Memory B cell (primary cell): Measurements from ENCODE around the gene RAB37.

Experiments
- ATAC-seq: fragments of 150-1000 bp; cut with Tn5 transposase; 2 replicates; pipeline ENCODE4 v1.10.0; 2021; ENCODE audit warnings: low read depth, mild to moderate bottlenecking, moderate library complexity
- DNase-seq, 2 donors: peaks; one replicate each; pipeline ENCODE4 v3.0.0; 2022; ENCODE audit warnings: low spot score in 2 of 2
- H3K27ac Mint-ChIP-seq: one replicate; pipeline ENCODE4 v1.8.0; 2022; ENCODE audit warnings: mild to moderate bottlenecking, moderate library complexity, mixed read lengths
- H3K27me3 Mint-ChIP-seq: one replicate; pipeline ENCODE4 v1.8.0; 2022; ENCODE audit warnings: mixed read lengths
- H3K36me3 Mint-ChIP-seq: one replicate; pipeline ENCODE4 v1.8.0; 2022; ENCODE audit warnings: mild to moderate bottlenecking, mixed read lengths
- H3K4me1 Mint-ChIP-seq: one replicate; pipeline ENCODE4 v1.8.0; 2022; ENCODE audit warnings: mixed read lengths
- H3K4me3 Mint-ChIP-seq: one replicate; pipeline ENCODE4 v1.8.0; 2022; ENCODE audit warnings: mild to moderate bottlenecking, moderate library complexity, mixed read lengths
- H3K9me3 Mint-ChIP-seq: one replicate; pipeline ENCODE4 v1.8.0; 2022; ENCODE audit warnings: mixed read lengths

RAB37 gene

DNA sequence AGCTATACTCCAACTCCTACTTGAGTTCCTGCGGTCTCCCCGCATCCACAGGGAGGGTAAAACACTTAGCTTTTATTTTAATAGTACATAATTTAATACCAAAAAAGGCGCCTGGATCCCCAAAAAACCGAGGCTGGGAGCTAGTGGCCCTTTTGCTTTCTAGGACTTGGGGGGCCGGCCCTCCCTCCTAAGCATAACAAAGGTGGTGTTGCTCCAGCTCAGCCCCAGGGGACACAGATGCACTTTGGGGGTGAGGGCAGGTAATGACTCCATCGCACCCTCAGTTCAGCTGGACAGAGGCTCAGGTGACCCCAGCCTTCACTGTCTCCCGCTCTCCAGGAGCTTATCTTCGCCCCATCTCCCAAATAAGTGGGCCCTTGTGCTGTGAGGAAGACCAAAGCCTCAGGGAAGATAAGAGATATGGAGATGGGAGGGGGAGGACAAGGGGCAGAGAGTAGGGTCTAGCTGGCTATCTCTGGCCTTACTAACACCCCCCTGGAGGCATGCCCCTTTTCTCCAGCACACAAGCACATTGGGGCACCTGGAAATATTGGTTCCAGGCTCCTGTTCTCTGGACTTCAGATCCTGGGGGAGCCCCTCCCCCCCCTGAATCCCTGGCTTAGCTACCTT, 8.6 kb downstream of the RAB37 start:
- H3K4me3 Mint-ChIP-seq: no peak overlapping the region

DNA sequence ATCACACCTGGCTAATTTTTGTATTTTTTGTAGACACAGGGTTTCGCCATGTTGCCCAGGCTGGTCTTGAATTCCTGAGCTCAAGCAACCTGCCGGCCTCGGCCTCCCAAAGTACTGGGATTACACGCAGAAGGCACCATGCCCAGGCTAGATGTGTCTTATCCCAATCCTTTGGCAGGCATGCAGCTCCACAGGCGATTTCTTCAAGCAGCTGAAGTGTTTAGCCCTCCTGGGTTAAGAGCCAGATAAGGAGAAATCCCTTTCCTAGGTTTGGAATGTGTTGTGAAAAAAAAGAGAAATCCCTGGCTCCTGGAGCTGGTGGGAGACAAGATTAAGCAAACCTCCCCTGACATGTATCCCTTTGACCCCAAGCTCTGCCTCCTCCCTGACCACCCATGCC, 9.3 kb downstream of the RAB37 start:
- Mint-ChIP-seq H3K27ac (peak overlapping the region; percentile 15), H3K9me3 (no peaks in the 10 kb centered on the region), H3K4me1 (peaks cover 50% of the 10 kb centered on the region), H3K4me3 (no peak overlapping the region), H3K27me3 (no peaks in the 10 kb centered on the region), H3K36me3 (peaks cover 5% of the 10 kb centered on the region)
- ATAC-seq: no peak
- DNase-seq: no peak

More for the DNA sequence above, 8.6 kb downstream of the RAB37 start:
- no peak for DNase-seq
- no peaks in the 10 kb centered on the region for H3K9me3 Mint-ChIP-seq
- H3K4me1 Mint-ChIP-seq: peaks cover 44% of the 10 kb centered on the region
- H3K36me3 Mint-ChIP-seq: peaks cover 2% of the 10 kb centered on the region
- H3K27me3 Mint-ChIP-seq: no peaks in the 10 kb centered on the region
- H3K27ac Mint-ChIP-seq: no peak overlapping the region
- no peak for ATAC-seq

DNA sequence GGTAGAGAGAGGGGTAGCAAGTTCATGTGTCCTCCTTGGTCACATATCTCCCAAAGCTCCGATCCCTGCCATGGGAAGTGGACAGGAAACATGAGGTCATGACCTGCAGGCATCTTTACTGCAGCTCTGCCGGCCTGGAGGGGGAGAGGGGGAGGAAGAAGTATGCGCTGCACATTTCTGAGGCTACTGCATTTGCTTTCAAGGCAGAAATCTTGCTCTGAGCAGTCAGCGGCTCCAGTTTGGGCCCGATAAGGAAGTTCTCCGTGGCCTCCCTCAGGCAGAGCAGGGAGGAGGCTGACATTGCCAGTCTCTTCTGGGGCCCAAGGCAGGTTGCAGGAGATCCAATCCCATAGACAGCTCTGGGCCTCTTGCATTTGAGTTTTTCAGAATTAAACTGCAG, 9.9 kb downstream of the RAB37 start:
- peak overlapping the region; percentile 15 for H3K27ac Mint-ChIP-seq
- H3K27me3 Mint-ChIP-seq: no peaks in the 10 kb centered on the region
- peaks cover 48% of the 10 kb centered on the region for H3K4me1 Mint-ChIP-seq
- DNase-seq (no peak), ATAC-seq (no peak)
- H3K36me3 Mint-ChIP-seq: peaks cover 4% of the 10 kb centered on the region
- no peaks in the 10 kb centered on the region for H3K9me3 Mint-ChIP-seq
- peak overlapping the region; percentile 37 for H3K4me3 Mint-ChIP-seq

DNA sequence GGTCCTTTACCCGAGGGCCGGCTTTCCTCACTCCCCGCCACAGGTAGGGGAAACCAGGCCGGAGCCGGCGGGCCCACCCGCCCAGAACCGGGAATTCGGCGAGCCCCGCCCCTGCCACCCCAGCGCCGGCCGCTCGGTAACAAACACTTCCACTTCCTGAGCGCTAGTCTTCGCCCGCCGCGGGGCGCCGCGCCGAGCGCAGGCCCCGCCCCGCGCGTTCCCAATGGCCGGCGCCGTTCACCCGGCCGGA, 11.1 kb downstream of the RAB37 start:
- Mint-ChIP-seq H3K4me1 (peaks cover 50% of the 10 kb centered on the region), H3K4me3 (peak overlapping the region; percentile 72), H3K36me3 (peaks cover 8% of the 10 kb centered on the region), H3K9me3 (no peaks in the 10 kb centered on the region), H3K27ac (no peak overlapping the region), H3K27me3 (no peaks in the 10 kb centered on the region)
- DNase-seq (no peak), ATAC-seq (no peak)

DNA sequence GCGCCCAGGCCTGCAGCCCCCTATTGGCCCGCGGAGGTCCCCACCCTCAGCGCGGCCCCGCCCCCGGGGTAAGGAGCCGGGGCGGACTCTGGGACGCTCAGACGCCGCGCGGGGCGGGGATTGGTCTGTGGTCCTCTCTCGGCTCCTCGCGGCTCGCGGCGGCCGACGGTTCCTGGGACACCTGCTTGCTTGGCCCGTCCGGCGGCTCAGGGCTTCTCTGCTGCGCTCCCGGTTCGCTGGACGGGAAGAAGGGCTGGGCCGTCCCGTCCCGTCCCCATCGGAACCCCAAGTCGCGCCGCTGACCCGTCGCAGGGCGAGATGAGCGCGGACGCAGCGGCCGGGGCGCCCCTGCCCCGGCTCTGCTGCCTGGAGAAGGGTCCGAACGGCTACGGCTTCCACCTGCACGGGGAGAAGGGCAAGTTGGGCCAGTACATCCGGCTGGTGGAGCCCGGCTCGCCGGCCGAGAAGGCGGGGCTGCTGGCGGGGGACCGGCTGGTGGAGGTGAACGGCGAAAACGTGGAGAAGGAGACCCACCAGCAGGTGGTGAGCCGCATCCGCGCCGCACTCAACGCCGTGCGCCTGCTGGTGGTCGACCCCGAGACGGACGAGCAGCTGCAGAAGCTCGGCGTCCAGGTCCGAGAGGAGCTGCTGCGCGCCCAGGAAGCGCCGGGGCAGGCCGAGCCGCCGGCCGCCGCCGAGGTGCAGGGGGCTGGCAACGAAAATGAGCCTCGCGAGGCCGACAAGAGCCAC, 11.6 kb downstream of the RAB37 start, which contains the start of gene NHERF1:
TSS of gene NHERF1 (plus strand) at position 100 of the 750 bp plus-strand sequence. CDS start at position 319, 219 bp downstream.
- Mint-ChIP-seq H3K27ac (peak within 1 kb of the TSS; percentile 90), H3K4me3 (peak within 1 kb of the TSS; percentile 96), H3K27me3 (no peaks in the 10 kb centered on the region), H3K36me3 (peaks cover 8% of the 10 kb centered on the region), H3K9me3 (no peaks in the 10 kb centered on the region), H3K4me1 (peaks cover 48% of the 10 kb centered on the region)
- DNase-seq (peak; percentile 90 to 93), ATAC-seq (peak; percentile 93)

DNA sequence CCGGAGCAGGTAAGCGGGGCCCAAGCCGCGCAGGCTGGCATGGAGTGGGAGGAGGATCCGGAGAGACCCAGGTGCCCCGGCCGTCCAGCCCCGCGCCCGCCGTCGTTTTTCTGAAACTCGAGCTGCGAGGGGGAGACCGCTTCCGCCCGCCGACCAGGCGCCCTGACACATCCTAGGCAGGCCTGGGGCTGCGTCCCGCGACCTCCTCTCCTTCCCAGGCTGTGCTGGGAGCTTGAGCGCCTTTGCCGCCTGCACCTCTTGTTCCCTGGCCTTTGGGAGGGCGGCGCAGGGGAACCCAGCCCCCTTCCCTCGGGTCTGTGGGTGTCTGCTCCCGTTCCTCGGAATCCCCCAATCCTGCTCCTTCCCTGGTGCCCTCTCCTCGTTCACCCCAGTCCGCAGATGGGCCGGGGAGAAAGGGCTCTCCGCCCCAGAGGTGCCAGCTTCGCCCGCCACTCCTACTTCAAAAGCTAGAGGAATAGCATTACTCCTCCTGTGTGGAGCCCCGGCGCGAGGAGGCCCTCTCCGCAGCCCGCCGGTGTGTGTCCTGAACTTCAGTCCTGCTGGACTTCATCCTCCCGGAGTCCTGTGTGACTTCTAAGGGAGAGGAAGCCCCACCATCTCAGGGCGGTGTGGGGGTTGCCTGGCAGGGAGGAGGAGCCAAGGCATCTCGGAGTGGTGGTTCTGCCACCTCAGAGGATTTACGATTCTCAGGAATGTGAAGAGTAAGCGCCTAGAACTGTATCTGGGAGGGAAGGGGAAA, 12.4 kb downstream of the RAB37 start:
- ATAC-seq (peak; percentile 1), DNase-seq (no peak)
- Mint-ChIP-seq H3K27ac (peak overlapping the region; percentile 90), H3K4me3 (peak overlapping the region; percentile 96), H3K9me3 (no peaks in the 10 kb centered on the region), H3K4me1 (peaks cover 44% of the 10 kb centered on the region), H3K27me3 (no peaks in the 10 kb centered on the region), H3K36me3 (peaks cover 8% of the 10 kb centered on the region)

DNA sequence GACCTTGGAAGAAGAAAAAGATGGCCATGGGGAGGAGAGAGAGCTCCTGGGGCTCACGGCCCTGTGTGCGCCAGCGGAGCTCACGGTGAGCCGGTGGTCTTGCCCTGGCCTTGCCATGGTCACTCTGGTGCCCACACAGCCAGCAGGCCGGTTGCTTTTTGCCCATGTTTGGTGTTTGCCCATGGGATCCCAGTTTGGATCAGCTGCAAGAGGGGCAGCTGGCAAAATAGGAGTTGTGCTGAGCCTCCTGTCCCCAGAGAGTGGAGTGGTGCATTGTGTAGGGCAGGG, 12.9 kb downstream of the RAB37 start:
- Mint-ChIP-seq H3K27ac (peak overlapping the region; percentile 90), H3K4me1 (peaks cover 40% of the 10 kb centered on the region), H3K36me3 (peaks cover 8% of the 10 kb centered on the region)

DNA sequence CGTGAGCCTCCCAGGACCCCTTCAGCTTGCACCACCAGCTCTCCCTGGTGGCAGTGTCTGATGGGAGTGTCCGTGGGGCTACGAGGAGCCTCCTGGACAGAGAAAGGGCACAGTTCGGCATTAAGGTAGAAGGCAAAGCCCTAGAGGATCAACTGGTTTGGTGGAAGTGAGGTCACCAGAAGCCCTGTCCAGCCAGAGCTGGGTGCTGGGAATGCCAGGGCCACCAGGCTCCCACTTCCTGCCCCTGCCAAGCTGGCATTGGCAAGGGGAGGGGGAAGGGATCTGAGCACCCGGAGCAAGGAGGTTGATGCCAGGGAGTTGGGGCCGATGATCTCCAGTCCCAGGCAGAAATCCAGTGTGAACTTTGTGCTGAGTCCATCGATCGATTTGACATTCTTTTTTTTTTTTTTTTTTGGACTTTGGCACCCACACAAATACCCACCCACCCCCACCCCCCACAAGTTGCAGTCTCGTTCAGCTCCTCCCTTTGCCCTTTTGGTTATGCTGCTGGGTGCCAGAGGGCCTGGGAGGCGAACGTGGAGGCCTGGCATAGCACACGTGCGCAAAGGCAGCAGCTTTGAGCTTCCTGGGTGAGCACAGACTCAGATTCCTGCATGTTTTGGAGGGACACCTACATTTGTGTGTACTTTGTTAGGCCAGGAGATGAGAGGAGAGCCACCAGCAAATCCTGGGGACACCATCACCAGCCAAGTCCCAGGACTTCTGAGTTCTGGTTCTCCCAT, 13.4 kb downstream of the RAB37 start:
- no peaks in the 10 kb centered on the region for H3K27me3 Mint-ChIP-seq
- peaks cover 43% of the 10 kb centered on the region for H3K4me1 Mint-ChIP-seq
- ATAC-seq (no peak), DNase-seq (no peak)
- H3K36me3 Mint-ChIP-seq: peaks cover 8% of the 10 kb centered on the region
- H3K27ac Mint-ChIP-seq: no peak overlapping the region
- H3K4me3 Mint-ChIP-seq: peak overlapping the region; percentile 96
- H3K9me3 Mint-ChIP-seq: no peaks in the 10 kb centered on the region

More for the DNA sequence above, 12.9 kb downstream of the RAB37 start:
- DNase-seq: no peak
- H3K27me3 Mint-ChIP-seq: no peaks in the 10 kb centered on the region
- H3K4me3 Mint-ChIP-seq: peak overlapping the region; percentile 96
- H3K9me3 Mint-ChIP-seq: no peaks in the 10 kb centered on the region
- ATAC-seq: no peak

DNA sequence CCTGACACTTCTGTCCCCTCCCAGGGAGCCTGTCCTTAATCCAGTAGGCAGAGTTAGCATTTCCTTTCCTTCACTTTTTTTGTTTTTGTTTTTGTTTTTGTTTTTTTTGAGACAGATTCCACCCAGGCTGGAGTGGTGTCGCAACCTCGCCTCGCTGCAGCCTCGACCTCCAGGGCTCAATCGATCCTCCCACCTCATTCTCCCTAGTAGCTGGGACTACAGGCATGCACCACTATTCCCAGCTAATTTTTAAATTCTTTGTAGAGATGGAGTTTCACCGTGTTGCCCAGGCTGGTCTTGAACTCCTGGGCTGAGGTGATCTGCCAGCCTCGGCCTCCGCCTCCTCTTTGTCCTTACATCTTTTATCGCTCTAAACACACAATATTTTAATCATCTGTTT, 15.4 kb downstream of the RAB37 start:
- Mint-ChIP-seq H3K9me3 (no peaks in the 10 kb centered on the region), H3K27me3 (no peaks in the 10 kb centered on the region), H3K4me1 (peaks cover 45% of the 10 kb centered on the region), H3K4me3 (peak overlapping the region; percentile 4), H3K36me3 (peaks cover 8% of the 10 kb centered on the region), H3K27ac (peak overlapping the region; percentile 12)
- DNase-seq (no peak), ATAC-seq (no peak)

DNA sequence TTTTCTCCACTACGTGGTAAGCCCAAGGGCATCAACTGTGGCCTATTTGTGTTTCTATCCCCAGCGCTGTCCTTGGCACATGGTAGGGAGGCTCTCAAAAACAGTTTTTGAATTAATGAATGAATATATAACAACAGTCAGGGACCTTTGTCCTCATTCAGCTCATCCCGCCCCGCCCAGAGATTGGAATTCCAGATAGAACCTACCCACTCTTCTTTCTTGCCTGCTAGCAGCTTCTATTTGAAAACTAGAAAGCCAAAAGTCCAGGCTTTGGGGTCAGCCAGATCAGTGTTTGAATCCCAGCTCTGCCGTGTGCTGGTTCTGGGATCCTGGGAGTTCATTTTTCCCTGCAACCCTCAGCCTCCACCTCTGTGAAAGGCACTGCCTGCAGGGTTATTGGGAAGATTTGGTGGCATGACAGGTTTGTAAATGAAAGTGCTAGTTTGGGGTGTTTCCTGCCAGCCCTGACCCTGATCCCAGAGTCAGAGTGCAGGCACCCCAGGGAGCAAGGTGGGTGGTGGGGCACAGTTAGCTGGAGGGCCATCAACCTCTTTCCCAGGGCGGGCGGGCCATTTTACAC, 15.9 kb downstream of the RAB37 start:
- H3K4me3 Mint-ChIP-seq: no peak overlapping the region
- no peak overlapping the region for H3K27ac Mint-ChIP-seq
- no peaks in the 10 kb centered on the region for H3K9me3 Mint-ChIP-seq
- no peaks in the 10 kb centered on the region for H3K27me3 Mint-ChIP-seq
- DNase-seq (no peak), ATAC-seq (no peak)
- peaks cover 8% of the 10 kb centered on the region for H3K36me3 Mint-ChIP-seq
- H3K4me1 Mint-ChIP-seq: peaks cover 48% of the 10 kb centered on the region

DNA sequence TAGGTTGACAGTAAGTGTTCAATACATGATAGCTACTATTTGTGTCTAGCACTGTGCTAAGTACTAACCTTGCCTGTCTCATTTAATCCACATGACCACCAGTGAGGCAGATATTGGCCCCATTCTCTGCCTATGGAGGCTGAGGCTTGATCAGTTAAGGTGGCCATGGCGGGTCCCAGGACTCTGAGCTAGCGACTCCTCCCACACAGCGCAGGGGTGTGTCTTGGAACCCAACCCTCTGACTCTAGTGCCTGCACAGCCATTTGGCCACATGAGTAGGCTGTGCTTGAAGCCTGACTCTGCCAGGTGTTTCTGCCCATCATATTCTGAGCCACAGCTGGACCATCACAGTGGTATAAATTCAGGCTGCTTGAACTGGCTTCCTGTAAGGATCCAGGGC, 17.8 kb downstream of the RAB37 start:
- no peak for DNase-seq
- Mint-ChIP-seq H3K27ac (no peak overlapping the region), H3K9me3 (no peaks in the 10 kb centered on the region), H3K4me1 (peaks cover 61% of the 10 kb centered on the region), H3K27me3 (no peaks in the 10 kb centered on the region), H3K4me3 (no peak overlapping the region), H3K36me3 (peaks cover 8% of the 10 kb centered on the region)
- no peak for ATAC-seq

DNA sequence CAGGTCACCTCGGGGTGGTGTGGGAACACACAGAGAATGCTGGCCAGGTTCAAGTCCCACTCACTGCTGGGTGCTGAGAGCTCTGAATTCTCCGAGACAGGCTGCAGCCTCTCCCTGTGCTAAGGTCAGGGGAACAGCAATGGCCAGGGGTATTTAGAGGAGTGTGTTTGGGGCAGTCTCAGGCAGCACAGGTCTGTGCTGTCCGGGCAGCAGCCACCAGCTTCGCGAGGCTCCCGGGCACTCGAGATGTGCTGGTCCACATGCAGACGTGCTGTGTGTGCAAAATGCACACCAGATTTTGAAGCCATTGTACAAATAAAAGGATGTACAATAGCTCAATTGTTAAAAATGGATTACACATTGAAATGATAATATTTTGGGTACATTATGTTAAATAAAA, 18.5 kb downstream of the RAB37 start:
- Mint-ChIP-seq H3K27me3 (no peaks in the 10 kb centered on the region), H3K9me3 (no peaks in the 10 kb centered on the region), H3K4me1 (peaks cover 56% of the 10 kb centered on the region), H3K4me3 (no peak overlapping the region), H3K27ac (no peak overlapping the region), H3K36me3 (peaks cover 8% of the 10 kb centered on the region)
- ATAC-seq: no peak
- DNase-seq: no peak

DNA sequence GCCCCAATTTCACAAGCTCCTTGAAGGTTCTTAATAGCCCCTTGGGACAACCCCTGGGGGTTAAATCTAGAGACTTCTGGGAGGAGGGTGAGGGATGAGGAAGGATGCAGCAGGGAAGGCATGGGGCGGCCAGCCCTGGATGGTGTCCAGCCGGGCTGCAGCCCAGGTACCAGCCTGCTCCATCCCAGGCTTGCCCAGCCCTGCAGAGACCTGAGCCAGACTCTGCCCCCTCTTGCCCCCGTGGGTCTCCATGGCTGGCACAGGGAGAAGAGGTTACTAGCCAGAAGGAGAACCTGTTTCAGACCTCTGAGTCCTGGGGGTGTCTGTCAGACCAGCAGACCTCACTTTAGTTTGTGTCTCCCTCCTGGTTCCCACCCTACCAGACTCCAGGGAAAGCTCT, 19.8 kb downstream of the RAB37 start:
- no peak overlapping the region for H3K27ac Mint-ChIP-seq
- no peaks in the 10 kb centered on the region for H3K9me3 Mint-ChIP-seq
- peaks cover 48% of the 10 kb centered on the region for H3K4me1 Mint-ChIP-seq
- H3K4me3 Mint-ChIP-seq: no peak overlapping the region
- no peak for ATAC-seq
- H3K27me3 Mint-ChIP-seq: no peaks in the 10 kb centered on the region
- DNase-seq: no peak
- peaks cover 4% of the 10 kb centered on the region for H3K36me3 Mint-ChIP-seq

DNA sequence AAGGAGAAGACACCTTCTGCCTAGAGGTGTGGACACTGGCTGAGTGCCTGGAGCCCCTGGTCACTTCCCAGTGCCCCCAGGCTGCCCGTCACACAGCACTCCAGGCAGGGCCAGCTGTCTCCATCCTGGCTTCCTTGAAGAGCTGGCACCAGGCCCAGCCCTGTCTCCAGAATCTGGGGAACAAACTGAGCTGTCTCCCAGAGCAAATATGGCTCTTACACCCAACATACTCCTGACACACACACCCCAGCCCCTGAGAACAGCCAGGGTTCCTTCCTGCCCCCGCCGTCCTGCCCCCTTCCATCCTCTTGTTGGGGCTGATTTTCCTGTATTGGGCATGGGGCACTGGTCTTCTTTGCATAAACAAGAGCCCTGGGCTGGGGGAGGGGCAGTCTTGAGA, 20.4 kb downstream of the RAB37 start:
- no peaks in the 10 kb centered on the region for H3K9me3 Mint-ChIP-seq
- H3K4me1 Mint-ChIP-seq: peaks cover 44% of the 10 kb centered on the region
- no peak for ATAC-seq
- H3K4me3 Mint-ChIP-seq: no peak overlapping the region
- peaks cover 2% of the 10 kb centered on the region for H3K36me3 Mint-ChIP-seq
- no peaks in the 10 kb centered on the region for H3K27me3 Mint-ChIP-seq
- H3K27ac Mint-ChIP-seq: no peak overlapping the region
- DNase-seq: no peak
